Measurements from ENCODE around the gene CCDC146. TPM values are rescaled to one million over a fixed set of nuclear protein-coding genes. Genes with fewer than 3 reads are reported as not detected.
"Not testable (repeated sequence)": the region's sequence is repeated elsewhere in the genome, so short reads cannot be mapped to it uniquely, and the experiment has no call there.

CCDC146 gene
- polyA plus RNA-seq, 5 donors = 14.9 to 28.9 (median 28.6) TPM

DNA sequence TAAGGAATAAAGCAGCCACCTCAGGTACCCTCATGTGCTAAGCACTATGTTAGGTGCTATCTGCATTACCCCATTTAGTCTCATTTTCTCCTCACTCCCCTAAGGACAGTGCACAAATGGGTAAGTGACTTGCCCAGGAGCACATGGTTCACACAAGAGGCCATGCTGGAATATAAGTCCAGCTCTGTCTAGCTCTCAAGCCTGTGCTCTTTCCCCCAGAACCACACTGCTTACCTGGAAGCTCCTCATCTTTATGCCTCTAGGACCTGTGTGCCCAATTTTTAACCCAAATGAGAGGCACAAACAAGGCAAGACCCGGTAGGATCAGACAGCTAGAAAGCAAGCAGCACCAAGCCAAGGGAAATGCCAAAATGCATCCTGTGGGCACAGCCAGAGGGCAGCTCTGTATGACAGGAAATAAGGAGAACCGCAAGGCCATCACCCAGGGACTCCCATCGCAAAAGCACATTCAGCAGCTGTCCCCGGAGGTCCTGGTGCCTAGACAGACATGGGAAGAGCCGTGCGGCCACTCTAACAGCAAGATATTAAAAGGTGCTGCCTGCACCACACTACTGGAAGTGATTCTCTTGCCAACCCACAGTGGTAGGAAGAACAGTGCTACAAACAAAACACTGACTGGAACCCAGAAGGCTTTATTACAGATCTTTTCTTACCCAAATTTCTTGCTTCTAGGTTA is 205.7 kb downstream of the CCDC146 start:
- DNase-seq = no peak

DNA sequence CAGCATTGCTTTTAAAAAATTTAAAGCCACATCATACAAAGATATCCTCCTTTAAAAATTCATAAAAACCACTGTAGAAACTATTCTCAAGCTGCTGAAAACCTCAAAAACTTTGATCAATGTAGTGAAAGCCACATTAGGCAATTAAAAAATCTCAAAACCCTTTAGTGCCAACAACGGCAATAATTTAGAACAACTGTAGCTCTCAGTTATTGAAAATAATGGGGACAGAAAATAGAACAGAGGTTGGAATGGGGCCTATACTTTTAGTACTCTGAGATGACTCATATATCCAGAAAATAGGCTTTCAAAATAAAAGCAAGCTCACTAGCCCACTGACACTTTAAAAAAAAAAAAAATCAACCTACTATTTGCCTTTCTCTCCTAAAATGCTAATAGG is 206.3 kb downstream of the CCDC146 start:
- DNase-seq = no peak

DNA sequence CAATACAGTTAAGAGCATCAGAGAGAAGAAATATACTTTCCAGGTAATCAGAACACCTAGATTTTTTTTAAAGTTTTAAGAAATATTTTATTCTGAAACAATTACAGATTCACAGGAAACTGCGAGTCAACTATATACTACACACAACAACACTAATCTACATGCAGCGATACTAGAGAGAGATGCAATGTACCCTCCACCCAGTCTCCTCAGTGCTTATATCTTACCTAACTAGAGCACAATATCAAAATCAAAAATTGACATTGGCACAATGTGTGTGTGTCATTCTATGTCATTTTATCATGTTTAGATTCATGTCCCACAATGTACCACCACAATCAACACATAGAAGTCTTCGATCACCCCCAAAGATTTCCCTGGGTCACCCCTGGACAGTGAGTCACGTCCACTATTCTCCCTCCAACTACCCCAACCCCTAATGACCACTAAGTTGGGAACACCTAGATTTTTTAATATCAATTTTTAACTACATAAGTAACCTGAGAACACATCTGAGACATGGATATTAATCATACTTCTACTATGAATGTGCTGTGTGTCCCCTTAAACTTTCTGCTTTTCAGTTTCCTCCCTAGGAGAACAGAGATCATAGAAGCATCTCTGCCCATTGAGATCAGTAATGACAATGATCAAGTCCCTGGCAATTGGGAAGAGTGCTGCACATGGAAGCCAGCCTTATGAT is 207.2 kb downstream of the CCDC146 start:
- no peak for DNase-seq

DNA sequence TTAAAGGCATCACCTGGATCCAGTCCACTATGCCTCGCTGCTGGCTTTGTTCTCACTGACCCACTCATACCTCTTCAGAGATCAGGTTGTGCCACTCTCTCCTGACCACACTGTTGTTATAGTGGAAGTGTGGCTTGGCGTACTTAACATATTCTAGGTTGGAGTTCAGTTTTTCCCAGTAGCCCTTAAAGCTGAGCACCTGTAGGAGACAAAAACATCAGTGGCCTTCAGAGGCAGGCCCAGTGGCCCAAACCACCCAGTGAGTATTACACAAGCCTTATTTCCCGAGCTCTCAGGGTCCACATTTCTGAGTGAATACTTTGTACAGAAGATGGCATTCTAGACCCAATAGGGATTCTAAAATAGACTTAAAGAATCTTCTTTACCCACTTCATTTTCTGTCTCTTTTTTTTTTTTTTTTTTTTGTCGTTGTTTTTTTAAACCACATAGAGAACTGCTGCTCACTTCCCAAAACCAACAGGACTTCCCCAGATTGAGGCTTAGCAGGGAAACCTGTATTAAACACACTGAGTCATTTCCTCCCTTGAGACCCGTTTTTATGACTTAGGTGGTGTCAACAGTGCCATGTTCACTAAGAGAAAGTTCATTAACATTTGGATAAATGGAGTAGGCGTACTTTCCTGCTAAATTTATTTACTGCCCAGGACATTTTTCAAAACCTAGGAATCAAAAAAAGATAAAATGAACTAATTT is 207.9 kb downstream of the CCDC146 start:
- DNase-seq = no peak

DNA sequence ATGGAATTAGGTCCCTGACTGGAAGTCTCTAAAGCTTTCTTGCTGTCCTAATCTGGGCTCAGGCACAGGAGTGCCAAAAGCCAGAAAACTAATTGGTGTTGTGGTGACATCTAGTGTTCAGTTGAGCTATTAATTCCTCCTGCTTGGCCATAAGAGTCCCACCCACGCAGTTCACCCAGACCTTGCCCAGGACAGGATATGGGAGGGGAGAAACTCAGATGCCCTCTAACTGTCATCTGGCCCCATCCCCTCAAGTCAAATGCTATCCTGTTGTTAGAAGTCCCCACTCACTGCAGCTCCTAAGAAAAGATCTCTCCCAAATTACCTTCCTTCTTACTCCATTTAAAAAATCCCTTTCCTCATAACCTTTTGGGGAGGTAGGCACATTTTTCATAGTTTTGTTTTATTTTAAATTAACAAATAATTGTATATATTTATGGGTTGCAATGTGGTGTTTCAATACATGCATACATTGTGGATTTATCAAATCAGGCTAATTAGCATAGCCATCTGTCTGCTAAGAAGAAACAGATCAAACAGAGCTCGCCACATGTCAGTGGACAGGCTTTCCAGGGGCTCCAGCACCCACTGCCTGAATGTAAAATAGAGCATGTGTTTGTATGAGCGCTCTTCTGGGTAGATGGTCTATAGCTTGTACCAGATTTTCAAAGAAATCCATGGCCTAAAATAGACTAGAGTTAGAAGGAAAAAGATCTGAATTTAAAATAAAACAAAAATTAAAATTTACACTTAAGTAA is 209.7 kb downstream of the CCDC146 start:
- DNase-seq = peak; percentile 69 to 83

DNA sequence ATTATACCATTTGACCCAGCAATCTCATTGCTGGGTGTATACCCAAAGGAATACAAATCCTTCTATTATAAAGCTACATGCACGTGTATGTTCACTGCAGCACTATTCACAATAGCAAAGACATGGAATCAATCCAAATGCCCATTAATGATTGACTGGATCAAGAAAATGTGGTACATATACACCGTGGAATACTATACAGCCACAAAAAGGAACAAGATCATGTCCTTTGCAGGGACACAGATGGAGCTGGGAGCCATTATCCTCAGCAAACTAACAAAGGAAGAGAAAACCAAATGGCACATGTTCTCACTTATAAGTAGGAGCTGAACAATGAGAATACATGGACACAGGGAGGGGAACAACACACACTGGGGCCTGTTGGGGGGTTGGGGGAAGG is 211.6 kb downstream of the CCDC146 start:
- DNase-seq = not testable (repeated sequence)

DNA sequence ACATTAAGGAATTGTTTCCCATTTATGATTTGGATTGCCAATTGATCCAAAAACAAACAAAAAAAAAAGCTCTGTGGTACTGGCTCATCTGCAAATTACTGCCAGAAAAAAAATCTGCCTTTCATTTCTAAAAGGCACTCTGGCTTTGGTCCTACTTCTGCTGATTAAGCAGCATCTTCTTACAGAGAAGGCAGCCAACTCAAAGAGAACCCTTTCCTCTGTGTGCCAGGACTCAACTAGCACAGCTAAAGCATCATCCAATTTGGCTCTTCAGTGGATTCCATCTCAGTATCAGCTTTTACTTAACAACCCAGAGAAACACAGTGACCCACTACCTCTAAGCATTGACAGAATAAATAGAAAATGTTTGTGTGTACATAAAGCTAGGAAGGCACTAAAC is 213.2 kb downstream of the CCDC146 start:
- no peak for DNase-seq

DNA sequence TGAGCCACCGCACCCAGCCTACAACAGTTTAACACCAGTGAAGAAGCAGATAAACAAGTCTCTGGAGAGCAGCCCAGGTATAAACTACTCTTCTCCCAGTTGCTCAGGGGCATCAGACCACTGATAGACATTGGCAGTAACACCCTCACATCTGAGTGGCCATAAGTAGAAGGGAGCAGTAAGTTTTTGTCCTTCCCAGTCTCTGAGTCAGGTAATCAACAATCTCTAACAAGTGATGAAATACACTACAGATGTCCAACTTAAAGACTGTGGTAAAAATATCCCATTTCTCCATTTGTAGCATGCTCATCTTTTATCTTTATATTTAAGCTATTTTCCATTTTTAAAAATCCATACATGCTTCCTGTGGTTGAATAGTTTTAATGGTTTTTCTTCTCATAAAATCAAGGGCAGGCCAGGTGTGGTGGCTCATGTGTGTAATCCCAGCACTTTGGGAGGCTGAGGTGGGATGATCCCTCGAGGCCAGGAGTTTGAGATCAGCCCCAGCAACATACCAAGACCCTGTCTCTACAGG is 215.1 kb downstream of the CCDC146 start:
- no peak for DNase-seq

DNA sequence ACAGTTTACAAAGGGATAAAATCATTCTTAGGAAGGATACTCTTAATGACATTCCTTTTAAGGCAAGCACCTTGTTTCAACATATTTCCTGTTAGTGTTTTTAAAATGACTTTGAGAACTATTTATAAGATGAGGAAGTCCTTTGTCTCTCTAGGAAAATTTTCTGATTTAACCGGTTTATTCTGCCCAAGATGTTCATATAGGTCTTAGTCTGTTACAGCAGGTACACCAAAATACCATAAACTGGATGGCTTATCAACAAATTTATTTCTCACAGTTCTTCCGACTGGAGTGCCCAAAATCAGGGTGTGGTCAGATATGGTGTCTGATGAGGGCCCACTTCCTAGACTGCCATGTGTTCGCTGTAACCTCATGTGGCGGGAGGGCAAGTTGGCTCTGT is 215.8 kb downstream of the CCDC146 start:
- DNase-seq = no peak

DNA sequence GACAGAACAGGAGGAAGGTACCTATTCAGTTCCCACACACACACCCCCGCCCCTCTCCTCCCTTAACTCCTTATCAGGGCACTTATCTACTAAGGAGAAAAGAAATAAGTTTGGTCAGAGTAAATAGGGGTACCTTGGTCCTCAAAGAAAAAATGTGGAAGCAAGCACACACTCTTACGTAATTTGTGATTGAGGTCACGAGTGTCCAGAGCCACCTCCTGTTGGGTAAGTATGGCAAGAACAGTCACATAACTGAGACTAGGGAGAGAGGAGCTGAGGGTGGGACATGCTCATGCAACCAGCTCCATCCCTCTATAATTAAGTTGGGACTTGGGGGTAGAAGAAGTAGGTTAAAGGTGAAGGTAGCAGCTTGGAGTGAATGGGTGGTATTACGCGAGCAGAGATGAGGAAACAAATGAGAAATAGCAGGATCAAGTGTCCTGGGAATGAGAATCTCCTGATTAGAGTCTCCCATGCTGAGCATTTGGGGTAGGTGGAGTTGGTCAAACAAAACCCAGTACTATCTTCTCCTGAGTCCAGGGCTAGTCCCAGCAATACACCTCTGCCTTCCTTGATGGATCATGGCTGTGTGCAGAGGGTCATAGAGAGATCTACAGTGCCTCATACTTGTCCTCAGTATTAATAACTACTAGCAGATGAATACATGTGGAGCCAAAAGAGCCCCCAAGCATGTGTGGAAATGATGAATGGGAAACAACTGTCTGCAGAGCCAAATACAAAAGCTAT is 216.6 kb downstream of the CCDC146 start:
- DNase-seq = no peak

DNA sequence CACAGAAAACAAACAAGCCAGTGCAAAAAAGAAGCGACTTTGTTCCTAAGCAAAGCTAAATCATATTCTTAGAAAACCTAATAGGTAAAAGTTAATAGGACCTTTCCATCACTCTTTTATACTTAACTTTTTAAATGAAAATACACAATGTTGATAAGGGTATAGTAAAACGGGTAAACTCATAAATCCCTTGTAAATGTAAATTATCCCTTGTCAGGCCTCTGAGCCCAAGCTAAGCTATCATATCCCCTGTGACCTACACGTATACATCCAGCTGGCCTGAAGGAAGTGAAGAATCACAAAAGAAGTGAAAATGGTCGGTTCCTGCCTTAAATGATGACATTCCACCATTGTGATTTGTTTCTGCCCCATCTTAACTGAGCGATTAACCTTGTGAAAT is 217.3 kb downstream of the CCDC146 start:
- DNase-seq = no peak

Other genes starting within 250 kb of the CCDC146 start
- gene SPDYE17, start 90.3 kb upstream of the CCDC146 start, polyA plus RNA-seq (ENCODE audit: insufficient read depth in 1 of 5, insufficient read length in 5 of 5, low replicate concordance in 1 of 5) = not detected
- 1 to 10 TPM in 4 of 5 donors, under 1 TPM in 1; 0.72 to 2.3 (median 1.1) TPM for gene SPDYE18, start 60.1 kb upstream of the CCDC146 start, polyA plus RNA-seq (ENCODE audit: insufficient read depth in 1 of 5, insufficient read length in 5 of 5, low replicate concordance in 1 of 5)
- gene FGL2, start 77.2 kb downstream of the CCDC146 start, polyA plus RNA-seq (ENCODE audit: insufficient read depth in 1 of 5, insufficient read length in 5 of 5, low replicate concordance in 1 of 5) = 1 to 10 TPM; 5.5 to 9.2 (median 8.3) TPM